NCI-H2227 treated with DMSO at 0.1 percent for 48 hours (cell line): ENCODE measurements around the gene AMPD3.

ENCODE experiments used
- DNase-seq: peaks from one replicate; lab custom pipeline; 2025; lab: John Stamatoyannopoulos, UW

Gene AMPD3

GRCh38 chr11:10461276-10461790 is 6.3 kb downstream of the AMPD3 start:
- no peak for DNase-seq

- no peak for DNase-seq
Measured at GRCh38 chr11:10462746-10463300, 7.8 kb downstream of the AMPD3 start.

- DNase-seq = no peak
Measured at GRCh38 chr11:10473371-10473770, 18.3 kb downstream of the AMPD3 start.

GRCh38 chr11:10474551-10474950 is 19.5 kb downstream of the AMPD3 start:
- no peak for DNase-seq

GRCh38 chr11:10476342-10476741 is 21.3 kb downstream of the AMPD3 start:
- DNase-seq = no peak

GRCh38 chr11:10476927-10477689 is 22.0 kb downstream of the AMPD3 start:
- DNase-seq = no peak

GRCh38 chr11:10477690-10478046 is 22.6 kb downstream of the AMPD3 start:
- DNase-seq = no peak

- no peak for DNase-seq
Measured at GRCh38 chr11:10478066-10478465, 23.0 kb downstream of the AMPD3 start.

- DNase-seq = no peak
Measured at GRCh38 chr11:10478574-10479550, 23.8 kb downstream of the AMPD3 start.

- no peak for DNase-seq
Measured at GRCh38 chr11:10480026-10480425, 25.0 kb downstream of the AMPD3 start.

GRCh38 chr11:10480760-10481159 is 25.7 kb downstream of the AMPD3 start:
- DNase-seq = no peak

GRCh38 chr11:10481560-10482349 is 26.7 kb downstream of the AMPD3 start:
- no peak for DNase-seq

GRCh38 chr11:10483174-10483573 is 28.1 kb downstream of the AMPD3 start:
- DNase-seq = no peak

- no peak for DNase-seq
Measured at GRCh38 chr11:10483584-10483983, 28.5 kb downstream of the AMPD3 start.

- no peak for DNase-seq
Measured at GRCh38 chr11:10484461-10485180, 29.6 kb downstream of the AMPD3 start.

GRCh38 chr11:10485646-10486045 is 30.6 kb downstream of the AMPD3 start:
- DNase-seq = no peak

- no peak for DNase-seq
Measured at GRCh38 chr11:10486161-10486840, 31.2 kb downstream of the AMPD3 start.

- no peak for DNase-seq
Measured at GRCh38 chr11:10487002-10487647, 32.1 kb downstream of the AMPD3 start.

GRCh38 chr11:10488121-10488933 is 33.3 kb downstream of the AMPD3 start:
- DNase-seq = no peak
